ENCODE results near the gene FRAT2. TPM values are rescaled to one million over a fixed set of nuclear protein-coding genes. Genes with fewer than 3 reads are reported as not detected.
A peak's percentile ranks its signal among the peaks of the same experiment; 100 is the strongest.
"Not testable (repeated sequence)": the region's sequence is repeated elsewhere in the genome, so short reads cannot be mapped to it uniquely, and the experiment has no call there.

Gene FRAT2
- total RNA-seq, 4 donors from 2014 or later, result 18.7 to 27.8 (median 19.6) TPM

DNA sequence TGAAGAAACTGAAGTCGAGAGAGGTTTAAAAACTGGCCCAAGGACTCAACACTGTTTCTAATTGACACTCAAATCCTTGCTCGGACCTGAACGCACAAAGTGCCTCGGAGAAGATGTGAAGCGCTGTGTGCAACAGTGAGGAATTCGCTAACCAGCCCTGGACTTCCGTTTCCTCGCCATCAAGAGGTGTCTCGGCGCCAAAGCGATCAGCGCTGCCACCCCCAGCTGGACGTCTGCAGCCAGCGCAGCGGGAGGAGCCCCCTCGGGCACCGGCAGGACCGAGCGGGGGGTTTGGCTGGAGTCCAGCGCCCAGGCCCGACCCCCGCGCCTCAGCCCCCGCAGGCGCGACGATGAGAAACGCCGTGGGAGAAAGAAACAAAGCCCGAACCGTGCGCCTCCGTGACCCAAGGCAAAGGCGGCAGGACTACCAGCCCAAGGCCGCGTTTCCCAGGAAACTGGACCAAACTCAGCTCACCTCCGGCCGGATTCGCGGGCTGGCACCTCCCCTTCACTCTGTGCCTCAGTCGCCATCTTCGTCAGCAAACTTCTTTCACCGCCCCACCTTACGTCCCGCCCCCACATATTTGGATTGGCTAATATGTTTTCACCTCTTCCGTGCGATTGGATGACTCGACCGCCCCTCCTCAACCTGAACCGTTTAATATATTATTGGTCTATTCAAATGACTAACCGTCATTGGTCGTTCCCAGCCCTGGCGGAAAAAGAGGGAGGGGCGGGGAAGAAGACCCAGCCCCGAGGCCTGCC lies 42.2 kb downstream of the FRAT2 start, which contains the start of gene ARHGAP19:
ARHGAP19 (minus strand) TSS at position 541 of the 765 bp plus-strand sequence; CDS start at position 531, 10 bp downstream.
- DNase-seq (ENCODE audit: extremely low spot score), result peak; percentile 99
- Histone ChIP-seq H3K4me1 (peaks cover 9 to 11% (median 11%) of the 10 kb centered on the region in 4 donors), H3K36me3 (peaks cover 0 to 9% (median 4%) of the 10 kb centered on the region in 4 donors), H3K9me3 (no peaks in the 10 kb centered on the region), H3K4me3 (peak within 1 kb of the TSS; percentile 95 to 98 (median 97)), H3K27me3 (no peaks in the 10 kb centered on the region), H3K27ac (replicated peaks in 1 of 4) (peak within 1 kb of the TSS; percentile 95 to 99 (median 98))
- TF ChIP-seq, protein P1, sequence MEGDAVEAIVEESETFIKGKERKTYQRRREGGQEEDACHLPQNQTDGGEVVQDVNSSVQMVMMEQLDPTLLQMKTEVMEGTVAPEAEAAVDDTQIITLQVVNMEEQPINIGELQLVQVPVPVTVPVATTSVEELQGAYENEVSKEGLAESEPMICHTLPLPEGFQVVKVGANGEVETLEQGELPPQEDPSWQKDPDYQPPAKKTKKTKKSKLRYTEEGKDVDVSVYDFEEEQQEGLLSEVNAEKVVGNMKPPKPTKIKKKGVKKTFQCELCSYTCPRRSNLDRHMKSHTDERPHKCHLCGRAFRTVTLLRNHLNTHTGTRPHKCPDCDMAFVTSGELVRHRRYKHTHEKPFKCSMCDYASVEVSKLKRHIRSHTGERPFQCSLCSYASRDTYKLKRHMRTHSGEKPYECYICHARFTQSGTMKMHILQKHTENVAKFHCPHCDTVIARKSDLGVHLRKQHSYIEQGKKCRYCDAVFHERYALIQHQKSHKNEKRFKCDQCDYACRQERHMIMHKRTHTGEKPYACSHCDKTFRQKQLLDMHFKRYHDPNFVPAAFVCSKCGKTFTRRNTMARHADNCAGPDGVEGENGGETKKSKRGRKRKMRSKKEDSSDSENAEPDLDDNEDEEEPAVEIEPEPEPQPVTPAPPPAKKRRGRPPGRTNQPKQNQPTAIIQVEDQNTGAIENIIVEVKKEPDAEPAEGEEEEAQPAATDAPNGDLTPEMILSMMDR (IDR thresholded peaks at IDR 0.05), result peak in 1 of 3 experiments; percentile 12
- peak; percentile 79 to 81 for TF ChIP-seq POLR2AphosphoS5 (IDR thresholded peaks at IDR 0.05)
- TF ChIP-seq EP300 (IDR thresholded peaks at IDR 0.05), result no peak
- 0% methylated on average over 26 of the region's 55 CpGs for WGBS
- intact Hi-C loops (cut with DNase I), result loop anchor here (5.0 kb wide), 1 partner anchor 40 kb away; the partner anchor contains the start of gene FRAT2

DNA sequence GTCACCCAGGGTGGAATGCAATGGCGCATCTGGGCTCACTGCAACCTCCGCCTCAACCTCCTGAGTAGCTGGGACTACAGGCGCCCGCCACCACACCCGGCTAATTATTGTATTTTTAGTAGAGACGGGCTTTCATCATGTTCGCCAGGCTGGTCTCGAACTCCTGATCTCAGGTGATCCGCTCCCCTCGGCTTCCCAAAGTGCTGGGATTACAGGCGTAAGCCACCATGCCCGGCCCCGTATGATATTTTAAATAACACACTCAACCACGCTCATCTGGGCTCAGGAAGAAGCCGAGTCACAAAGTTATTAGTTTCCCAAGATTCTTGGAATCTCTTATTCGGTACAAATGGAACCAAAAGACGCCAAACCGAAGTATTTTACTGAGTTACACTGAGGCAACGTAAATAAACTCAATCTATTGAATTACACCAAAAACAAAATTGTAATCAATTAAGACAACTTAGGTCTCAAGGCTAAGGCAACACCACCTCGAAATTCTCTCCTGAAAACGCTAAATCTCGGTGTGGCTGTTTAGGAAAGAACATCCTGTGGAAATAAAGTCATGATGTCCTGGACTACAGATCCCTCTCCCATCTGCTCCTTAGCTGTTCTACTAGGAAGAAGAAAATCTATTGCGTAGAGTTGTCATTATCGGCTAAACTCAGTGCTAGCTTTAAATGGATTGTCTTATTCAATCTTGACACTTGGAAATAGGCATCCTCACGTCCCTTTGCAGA lies 43.0 kb downstream of the FRAT2 start:
- WGBS, result 49% methylated on average over 25 of the region's 25 CpGs
- Histone ChIP-seq H3K27me3 (no peaks in the 10 kb centered on the region), H3K4me3 (peak overlapping the region; percentile 95 to 98 (median 97)), H3K27ac (replicated peaks in 1 of 4) (peak overlapping the region; percentile 95 to 99 (median 98)), H3K36me3 (peaks cover 0 to 13% (median 5%) of the 10 kb centered on the region in 4 donors), H3K9me3 (no peaks in the 10 kb centered on the region), H3K4me1 (peaks cover 9 to 11% (median 11%) of the 10 kb centered on the region in 4 donors)
- no peak for DNase-seq (ENCODE audit: extremely low spot score)
- intact Hi-C loops (cut with DNase I), result loop anchor here (5.0 kb wide), 1 partner anchor 41 kb away; the partner anchor contains the start of gene FRAT2
- TF ChIP-seq, protein P1 (IDR thresholded peaks at IDR 0.05), result no peak
- TF ChIP-seq POLR2A (IDR thresholded peaks at IDR 0.05; ENCODE audit: low read depth) (no peak), EP300 (IDR thresholded peaks at IDR 0.05) (no peak), POLR2AphosphoS5 (IDR thresholded peaks at IDR 0.05) (no peak)

DNA sequence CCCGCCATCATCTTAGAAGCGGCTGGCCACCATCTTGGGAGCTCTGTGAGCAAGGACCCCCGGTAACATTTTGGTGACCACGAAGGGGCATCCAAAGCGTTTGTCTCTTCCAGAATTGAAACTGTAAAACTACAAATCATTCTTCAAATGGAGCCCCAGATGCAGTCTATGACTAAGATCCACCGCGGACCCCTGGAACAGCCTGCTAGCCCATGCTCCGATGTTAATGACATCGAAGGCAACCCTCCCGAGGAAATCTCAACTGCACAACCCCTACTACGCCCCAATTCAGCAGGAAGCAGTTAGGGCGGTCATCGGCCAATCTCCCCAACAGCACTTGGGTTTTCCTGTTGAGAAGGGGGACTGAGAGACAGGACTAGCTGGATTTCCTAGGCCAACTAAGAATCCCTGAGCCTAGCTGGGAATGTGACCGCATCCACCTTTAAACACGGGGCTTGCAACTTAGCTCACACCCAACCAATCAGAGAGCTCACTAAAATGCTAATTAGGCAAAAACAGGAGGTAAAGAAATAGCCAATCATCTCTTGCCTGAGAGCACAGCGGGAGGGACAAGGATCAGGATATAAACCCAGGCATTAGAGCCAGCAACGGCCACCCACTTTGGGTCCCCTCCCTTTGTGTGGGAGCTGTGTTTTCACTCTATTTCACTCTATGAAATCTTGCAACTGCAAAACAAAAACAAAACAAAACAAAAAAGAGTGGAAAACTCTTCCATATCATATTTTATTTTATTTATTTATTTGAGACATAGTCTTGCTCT lies 43.8 kb downstream of the FRAT2 start:
- intact Hi-C loops (cut with DNase I), result loop anchor here (5.0 kb wide), 1 partner anchor 42 kb away; the partner anchor contains the start of gene FRAT2
- H3K27me3 ChIP-seq; DNase-seq (ENCODE audit: extremely low spot score); H3K4me3 ChIP-seq; H3K27ac ChIP-seq (replicated peaks in 1 of 4); H3K9me3 ChIP-seq: not testable (repeated sequence)
- Histone ChIP-seq H3K36me3 (peaks cover 0 to 13% (median 5%) of the 10 kb centered on the region in 4 donors), H3K4me1 (peaks cover 9 to 11% (median 11%) of the 10 kb centered on the region in 4 donors)
- 94% methylated on average over 12 of the region's 17 CpGs for WGBS

DNA sequence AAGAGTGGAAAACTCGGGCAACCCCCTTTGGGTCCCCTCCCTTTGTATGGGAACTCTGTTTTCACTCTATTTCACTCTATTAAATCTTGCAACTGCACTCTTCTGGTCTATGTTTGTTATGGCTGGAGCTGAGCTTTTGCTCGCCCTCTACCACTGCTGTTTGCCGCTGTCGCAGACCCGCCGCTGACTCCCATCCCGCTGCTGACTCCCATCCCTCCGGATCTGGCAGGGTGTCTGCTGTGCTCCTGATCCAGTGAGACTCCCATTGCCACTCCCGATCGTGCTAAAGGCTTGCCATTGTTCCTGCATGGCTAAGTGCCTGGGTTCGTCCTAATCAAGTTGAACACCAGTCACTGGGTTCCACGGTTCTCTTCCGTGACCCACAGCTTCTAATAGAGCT lies 44.5 kb downstream of the FRAT2 start:
- Histone ChIP-seq H3K36me3 (peaks cover 0 to 13% (median 5%) of the 10 kb centered on the region in 4 donors), H3K4me1 (peaks cover 9 to 11% (median 11%) of the 10 kb centered on the region in 4 donors)
- H3K27ac ChIP-seq (replicated peaks in 1 of 4); DNase-seq (ENCODE audit: extremely low spot score); H3K9me3 ChIP-seq; H3K27me3 ChIP-seq; H3K4me3 ChIP-seq: not testable (repeated sequence)
- 94% methylated on average over 13 of the region's 13 CpGs for WGBS
- intact Hi-C loops (cut with DNase I), result loop anchor here (5.0 kb wide), 1 partner anchor 42 kb away; the partner anchor contains the start of gene FRAT2

Small RNAs within 50 kb of the gene (small RNA-seq; reads per million reads assigned to genes)
- gene RF00017, result 0 reads per million in 3 donors

Other genes with a start within 250 kb of the FRAT2 start
- under 1 TPM; 0.13 to 0.42 (median 0.31) TPM for gene SLIT1, start 148.8 kb downstream of the FRAT2 start, total RNA-seq
- 1 to 10 TPM; 3.5 to 5.4 (median 4.6) TPM for gene ARHGAP19, start 42.1 kb downstream of the FRAT2 start, total RNA-seq
- 10 to 100 TPM in 1 of 4 donors, 1 to 10 TPM in 3; 6.1 to 10.3 (median 9.0) TPM for gene FRAT1, start 15.5 kb downstream of the FRAT2 start, total RNA-seq
- gene RRP12, start 66.6 kb upstream of the FRAT2 start, total RNA-seq, result 10 to 100 TPM in 2 of 4 donors, 1 to 10 TPM in 2; 7.1 to 20.0 (median 12.1) TPM
- gene PGAM1, start 91.5 kb upstream of the FRAT2 start, total RNA-seq, result 100 to 1,000 TPM; 282 to 381 (median 321) TPM
- 10 to 100 TPM; 21.9 to 41.9 (median 30.7) TPM for gene EXOSC1, start 111.3 kb upstream of the FRAT2 start, total RNA-seq
- 10 to 100 TPM; 23.9 to 37.2 (median 28.3) TPM for gene ZDHHC16, start 111.4 kb upstream of the FRAT2 start, total RNA-seq
- gene MMS19, start 163.7 kb upstream of the FRAT2 start, total RNA-seq, result 10 to 100 TPM; 46.9 to 51.4 (median 48.6) TPM
- gene UBTD1, start 164.2 kb upstream of the FRAT2 start, total RNA-seq, result 10 to 100 TPM in 3 of 4 donors, 1 to 10 TPM in 1; 4.2 to 18.4 (median 14.1) TPM
- gene ANKRD2, start 238.1 kb upstream of the FRAT2 start, total RNA-seq, result 1 to 10 TPM in 2 of 4 donors, under 1 TPM in 1, not detected in 1; 0.33 to 1.6 (median 1.2) TPM
- gene HOGA1, start 249.7 kb upstream of the FRAT2 start, total RNA-seq, result 1 to 10 TPM in 1 of 4 donors, under 1 TPM in 3; 0.45 to 1.5 (median 0.83) TPM

All from esophagus muscularis mucosa (tissue), 4 donors.